Ishikawa (cell line): Measurements from ENCODE around the gene GLI3.

Source experiments
- CEBPB ChIP-seq: IDR thresholded peaks from 2 replicates; pipeline ENCODE4 v1.6.1; 2012
- CREB1 ChIP-seq: IDR thresholded peaks from 2 replicates; pipeline ENCODE4 v1.6.1; 2012; ENCODE audit warnings: low read depth
- EP300 ChIP-seq: IDR thresholded peaks from 2 replicates; pipeline ENCODE4 v1.6.1; 2012; ENCODE audit warnings: borderline replicate concordance
- RAD21 ChIP-seq: IDR thresholded peaks from 2 replicates; pipeline ENCODE4 v1.6.1; 2012; ENCODE audit warnings: low read depth
- REST ChIP-seq: IDR thresholded peaks from 2 replicates; pipeline ENCODE4 v1.6.1; 2012; ENCODE audit warnings: low read depth, mild to moderate bottlenecking
- TAF1 ChIP-seq: IDR thresholded peaks from 2 replicates; pipeline ENCODE4 v1.6.1; 2012; ENCODE audit warnings: low read depth, mild to moderate bottlenecking
- YY1 ChIP-seq: IDR thresholded peaks from 2 replicates; pipeline ENCODE4 v1.6.1; 2012; ENCODE audit warnings: low read depth
- ZBTB7A ChIP-seq: IDR thresholded peaks from 2 replicates; pipeline ENCODE4 v1.6.1; 2012; ENCODE audit warnings: low read depth
- TF ChIP-seq, protein P1 (sequence below): IDR thresholded peaks from 2 replicates; pipeline ENCODE4 v1.6.1; 2012

DNA sequence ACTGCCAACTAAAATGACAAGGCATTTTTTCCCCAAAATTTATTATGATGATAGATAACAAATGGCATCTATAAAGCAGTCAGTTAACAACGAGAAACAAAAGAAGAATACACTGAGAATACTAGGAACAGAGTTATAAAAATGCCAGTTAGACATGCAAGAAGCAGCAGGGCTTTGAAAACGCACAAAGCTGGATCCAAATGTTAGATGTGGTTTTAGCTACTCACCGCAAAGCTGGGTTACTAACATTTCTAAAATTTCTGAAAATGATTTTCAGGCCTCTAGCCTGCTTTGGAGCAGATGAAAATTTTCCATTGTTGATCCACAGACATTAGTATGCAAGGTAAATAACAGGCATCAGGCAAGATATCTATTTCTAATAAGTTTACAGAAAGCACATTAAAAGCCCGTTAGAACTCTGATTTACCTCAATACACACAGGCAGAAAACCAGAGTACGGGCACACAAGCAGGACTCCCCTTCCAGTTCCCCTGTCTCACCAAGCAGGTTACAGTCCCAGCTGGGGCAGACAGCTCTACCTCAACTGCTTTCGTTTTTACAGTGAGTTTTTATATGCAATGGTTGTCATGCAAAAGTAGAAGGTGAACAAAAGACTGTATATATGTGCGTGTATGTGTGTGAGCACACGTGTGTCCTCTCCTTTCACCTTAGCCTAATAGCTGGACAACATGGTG, 37.9 kb downstream of the GLI3 start:
- no peak for TF ChIP-seq CREB1
- TF ChIP-seq TAF1, result no peak
- no peak for TF ChIP-seq CEBPB
- TF ChIP-seq EP300, result no peak
- TF ChIP-seq YY1, result no peak
- TF ChIP-seq RAD21, result no peak
- no peak for TF ChIP-seq ZBTB7A
- TF ChIP-seq REST, result no peak
- TF ChIP-seq, protein P1, sequence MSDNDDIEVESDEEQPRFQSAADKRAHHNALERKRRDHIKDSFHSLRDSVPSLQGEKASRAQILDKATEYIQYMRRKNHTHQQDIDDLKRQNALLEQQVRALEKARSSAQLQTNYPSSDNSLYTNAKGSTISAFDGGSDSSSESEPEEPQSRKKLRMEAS, result no peak
